Measurements from ENCODE around the gene OST4.

The OST4 gene

DNA sequence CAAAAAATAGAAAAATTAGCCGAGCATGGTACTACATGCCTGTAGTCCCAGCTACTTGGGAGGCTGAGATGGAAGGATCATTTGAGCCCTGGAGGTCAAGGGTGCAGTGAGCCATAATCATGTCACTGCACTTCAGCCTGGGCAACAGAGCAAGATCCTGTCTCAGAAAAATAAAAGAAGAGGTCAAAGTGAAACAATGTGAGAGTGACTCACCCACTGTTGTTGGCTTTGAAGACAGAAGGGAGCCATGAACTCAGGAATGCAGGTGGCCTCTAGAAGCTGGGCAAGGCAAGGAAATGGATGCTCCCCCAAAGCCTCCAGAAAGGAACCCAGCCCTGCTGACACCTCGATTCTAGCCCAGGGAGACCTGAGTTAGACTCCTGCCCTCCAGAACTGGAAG, 42.4 kb downstream of the OST4 start:
- H3K4me3 ChIP-seq (ENCODE audit: low read depth, low read length) = no peak overlapping the region
- no peak for DNase-seq (ENCODE audit: low read depth)
- TF ChIP-seq, protein P1, sequence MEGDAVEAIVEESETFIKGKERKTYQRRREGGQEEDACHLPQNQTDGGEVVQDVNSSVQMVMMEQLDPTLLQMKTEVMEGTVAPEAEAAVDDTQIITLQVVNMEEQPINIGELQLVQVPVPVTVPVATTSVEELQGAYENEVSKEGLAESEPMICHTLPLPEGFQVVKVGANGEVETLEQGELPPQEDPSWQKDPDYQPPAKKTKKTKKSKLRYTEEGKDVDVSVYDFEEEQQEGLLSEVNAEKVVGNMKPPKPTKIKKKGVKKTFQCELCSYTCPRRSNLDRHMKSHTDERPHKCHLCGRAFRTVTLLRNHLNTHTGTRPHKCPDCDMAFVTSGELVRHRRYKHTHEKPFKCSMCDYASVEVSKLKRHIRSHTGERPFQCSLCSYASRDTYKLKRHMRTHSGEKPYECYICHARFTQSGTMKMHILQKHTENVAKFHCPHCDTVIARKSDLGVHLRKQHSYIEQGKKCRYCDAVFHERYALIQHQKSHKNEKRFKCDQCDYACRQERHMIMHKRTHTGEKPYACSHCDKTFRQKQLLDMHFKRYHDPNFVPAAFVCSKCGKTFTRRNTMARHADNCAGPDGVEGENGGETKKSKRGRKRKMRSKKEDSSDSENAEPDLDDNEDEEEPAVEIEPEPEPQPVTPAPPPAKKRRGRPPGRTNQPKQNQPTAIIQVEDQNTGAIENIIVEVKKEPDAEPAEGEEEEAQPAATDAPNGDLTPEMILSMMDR (IDR thresholded peaks at IDR 0.05; ENCODE audit: low read depth, low read length, missing control alignments) = no peak

DNA sequence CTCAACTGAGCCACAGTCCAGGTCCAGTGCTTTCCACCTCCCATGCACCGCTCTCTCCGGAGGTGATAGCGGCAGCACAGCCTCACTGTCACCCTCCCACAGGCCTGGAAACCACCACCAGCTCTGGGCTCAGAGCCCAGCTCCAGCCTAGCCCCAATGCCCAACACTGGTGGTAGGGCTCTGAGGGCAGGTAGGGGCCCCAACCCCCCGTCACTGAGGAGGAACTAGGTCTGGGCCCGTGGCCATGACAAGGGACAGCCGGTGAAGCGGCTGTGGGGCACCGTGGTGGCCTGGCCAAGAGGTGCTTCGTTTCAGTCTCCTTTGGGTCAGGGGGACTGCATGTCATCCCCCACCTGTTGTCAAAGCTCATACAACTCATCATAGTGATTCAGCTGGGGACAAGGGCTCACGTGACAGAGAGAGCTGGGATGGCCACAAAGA, 44.2 kb downstream of the OST4 start:
- no peak overlapping the region for H3K4me3 ChIP-seq (ENCODE audit: low read depth, low read length)
- TF ChIP-seq, protein P1 (IDR thresholded peaks at IDR 0.05; ENCODE audit: low read depth, low read length, missing control alignments) = no peak
- no peak for DNase-seq (ENCODE audit: low read depth)

DNA sequence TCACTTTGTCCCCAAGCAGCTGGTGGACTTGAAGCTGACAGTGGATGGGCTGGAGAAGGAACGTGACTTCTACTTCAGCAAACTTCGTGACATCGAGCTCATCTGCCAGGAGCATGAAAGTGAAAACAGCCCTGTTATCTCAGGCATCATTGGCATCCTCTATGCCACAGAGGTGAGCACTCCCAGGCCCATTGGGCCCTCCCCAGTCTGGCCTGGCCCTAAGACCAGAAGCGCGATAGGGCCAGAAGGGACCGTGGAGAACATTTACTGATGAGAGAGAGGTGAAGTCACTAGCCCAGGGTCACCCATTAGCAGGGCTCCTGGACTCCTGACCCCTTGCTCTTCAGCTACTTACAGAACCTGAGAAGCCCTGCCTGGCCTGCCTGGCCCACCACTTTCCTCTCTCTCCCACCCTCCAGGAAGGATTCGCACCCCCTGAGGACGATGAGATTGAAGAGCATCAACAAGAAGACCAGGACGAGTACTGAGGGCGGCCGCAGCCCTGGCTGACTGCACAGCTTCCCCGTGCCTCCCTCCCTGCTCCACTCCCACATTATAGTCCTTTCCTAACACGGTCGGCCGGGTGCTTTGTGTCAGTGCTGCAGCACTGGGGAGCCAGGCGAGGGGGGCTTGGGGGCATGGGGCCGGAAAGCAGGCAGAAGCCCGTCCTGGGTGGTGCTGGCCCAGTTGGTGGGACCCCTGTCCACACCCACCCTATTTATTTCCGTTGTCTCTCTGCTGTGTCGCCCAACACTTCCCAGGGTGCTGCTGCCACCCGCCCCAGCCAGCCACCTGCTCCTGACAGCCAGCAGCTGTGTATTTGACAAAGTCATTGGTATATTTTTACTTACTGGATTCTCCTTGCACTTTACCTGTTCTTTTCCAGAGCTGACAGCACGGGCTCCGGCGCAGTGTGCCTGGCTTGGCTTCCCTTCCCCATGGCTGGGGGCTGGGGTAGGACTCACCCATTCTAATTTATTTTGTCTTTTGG, 45.3 kb downstream of the OST4 start:
- TF ChIP-seq, protein P1 (IDR thresholded peaks at IDR 0.05; ENCODE audit: low read depth, low read length, missing control alignments) = no peak
- no peak overlapping the region for H3K4me3 ChIP-seq (ENCODE audit: low read depth, low read length)
- no peak for DNase-seq (ENCODE audit: low read depth)

DNA sequence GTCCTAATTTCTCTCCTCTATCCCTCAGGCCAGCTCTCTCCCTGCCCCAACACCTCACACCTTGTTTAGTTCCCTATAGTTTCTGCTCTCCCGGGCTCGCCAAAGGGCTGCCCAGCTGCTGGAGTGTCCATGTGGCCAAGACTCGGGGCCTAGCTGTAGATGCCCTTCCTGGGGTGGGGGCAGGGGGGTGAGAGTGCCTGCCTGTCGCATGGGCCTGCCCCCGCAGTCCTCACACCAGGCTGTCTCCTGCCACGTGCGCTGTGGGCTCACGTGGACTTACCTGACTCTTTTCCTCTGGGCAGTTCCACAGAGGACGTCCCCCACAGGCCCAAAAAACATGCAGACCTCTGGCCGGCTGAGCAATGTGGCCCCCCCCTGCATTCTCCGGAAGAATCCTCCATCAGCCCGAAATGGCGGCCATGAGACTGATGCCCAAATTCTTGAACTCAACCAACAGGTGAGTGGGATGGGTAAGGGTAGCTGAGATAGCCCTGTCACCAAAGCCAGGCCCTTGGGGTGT, 46.1 kb downstream of the OST4 start:
- TF ChIP-seq, protein P1 (IDR thresholded peaks at IDR 0.05; ENCODE audit: low read depth, low read length, missing control alignments) = no peak
- H3K4me3 ChIP-seq (ENCODE audit: low read depth, low read length) = no peak overlapping the region
- DNase-seq (ENCODE audit: low read depth) = no peak

DNA sequence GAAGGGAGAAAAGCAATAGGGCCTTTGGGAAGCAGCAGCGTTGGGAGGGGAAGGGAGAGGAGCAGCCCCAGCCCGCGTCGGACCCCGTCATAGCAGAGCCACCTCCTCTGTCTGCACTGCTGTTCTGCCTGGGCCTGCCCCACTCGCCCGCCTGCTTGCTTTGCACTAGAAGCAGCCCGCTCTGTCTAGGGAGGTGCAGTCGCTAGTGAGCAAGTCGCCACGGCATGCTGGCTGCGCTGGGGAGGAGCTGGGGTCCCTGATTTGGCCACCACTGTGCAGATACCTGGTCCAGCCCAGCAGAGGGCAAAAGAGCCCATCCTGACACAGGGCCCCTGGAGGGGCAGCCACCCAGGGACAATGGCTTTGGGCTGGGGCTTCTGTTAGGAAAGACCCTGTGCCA, 46.6 kb downstream of the OST4 start:
- no peak for DNase-seq (ENCODE audit: low read depth)
- TF ChIP-seq, protein P1 (IDR thresholded peaks at IDR 0.05; ENCODE audit: low read depth, low read length, missing control alignments) = no peak
- H3K4me3 ChIP-seq (ENCODE audit: low read depth, low read length) = no peak overlapping the region

DNA sequence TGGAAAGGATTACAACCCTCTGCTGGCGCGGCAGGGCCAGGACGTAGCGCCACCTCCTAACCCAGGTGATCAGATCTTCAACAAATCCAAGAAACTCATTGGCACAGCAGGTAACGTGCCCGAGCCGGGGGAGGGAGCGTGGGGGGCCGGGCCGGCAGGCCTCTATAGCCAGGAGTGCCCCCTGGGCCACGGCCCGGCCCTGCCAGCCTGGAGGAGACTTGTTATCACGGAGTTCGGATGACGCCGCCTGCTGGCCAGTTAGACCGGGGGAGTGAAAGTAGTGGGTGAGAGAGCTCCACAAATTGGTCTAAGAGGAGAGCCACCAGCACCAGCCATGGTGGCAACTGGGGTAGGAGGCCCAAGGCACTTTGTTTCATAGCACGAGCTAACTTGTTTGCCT, 47.3 kb downstream of the OST4 start:
- no peak overlapping the region for H3K4me3 ChIP-seq (ENCODE audit: low read depth, low read length)
- DNase-seq (ENCODE audit: low read depth) = no peak
- TF ChIP-seq, protein P1 (IDR thresholded peaks at IDR 0.05; ENCODE audit: low read depth, low read length, missing control alignments) = no peak
